Measurements from ENCODE around the gene ATF2. TPM values are rescaled to one million over a fixed set of nuclear protein-coding genes. Genes with fewer than 3 reads are reported as not detected.

The ATF2 gene
- total RNA-seq, 3 donors from 2014 or later (not counting 1 experiment from before 2014, with no cell fraction given) = 66.7 to 76.5 (median 74.4) TPM

GRCh38 chr2:175164235-175164634, 3.8 kb downstream of the ATF2 start:
- DNase-seq (no peak), ATAC-seq (no peak)
- Mint-ChIP-seq H3K27me3 (ENCODE audit: low read depth in 2 of 2) (no peaks in the 10 kb centered on the region), H3K27ac (peak overlapping the region; percentile 18 to 35), H3K36me3 (no peaks in the 10 kb centered on the region), H3K4me1 (peaks cover 27 to 36% of the 10 kb centered on the region in 2 donors), H3K4me3 (no peak overlapping the region), H3K9me3 (no peaks in the 10 kb centered on the region)
- Histone ChIP-seq H3K36me3 (ENCODE audit: control insufficient read depth, insufficient read depth, low read length) (no peaks in the 10 kb centered on the region), H3K4me1 (ENCODE audit: control insufficient read depth, insufficient read depth, low read length) (peaks cover 12% of the 10 kb centered on the region), H3K9me3 (ENCODE audit: control insufficient read depth, insufficient read depth, low read length) (no peaks in the 10 kb centered on the region), H3K27ac (ENCODE audit: low read length) (no peak overlapping the region), H3K4me3 (ENCODE audit: low read length) (no peak overlapping the region), H3K27me3 (ENCODE audit: control insufficient read depth, insufficient read depth, low read length) (no peaks in the 10 kb centered on the region)
- intact Hi-C loops (cut with micrococcal nuclease) = no loop called here
- TF ChIP-seq CTCF (IDR thresholded peaks at IDR 0.05) = no peak
- WGBS (ENCODE audit: insufficient coverage) = 93% methylated on average over 8 of the region's 8 CpGs

GRCh38 chr2:175158894-175159293, 9.1 kb downstream of the ATF2 start:
- Mint-ChIP-seq H3K36me3 (no peaks in the 10 kb centered on the region), H3K4me3 (no peak overlapping the region), H3K27ac (no peak overlapping the region), H3K9me3 (no peaks in the 10 kb centered on the region), H3K27me3 (ENCODE audit: low read depth in 2 of 2) (no peaks in the 10 kb centered on the region), H3K4me1 (peaks cover 25 to 29% of the 10 kb centered on the region in 2 donors)
- Histone ChIP-seq H3K36me3 (ENCODE audit: control insufficient read depth, insufficient read depth, low read length) (no peaks in the 10 kb centered on the region), H3K4me1 (ENCODE audit: control insufficient read depth, insufficient read depth, low read length) (peaks cover 2% of the 10 kb centered on the region), H3K27ac (ENCODE audit: low read length) (no peak overlapping the region), H3K4me3 (ENCODE audit: low read length) (no peak overlapping the region), H3K9me3 (ENCODE audit: control insufficient read depth, insufficient read depth, low read length) (no peaks in the 10 kb centered on the region), H3K27me3 (ENCODE audit: control insufficient read depth, insufficient read depth, low read length) (no peaks in the 10 kb centered on the region)
- intact Hi-C loops (cut with micrococcal nuclease) = no loop called here
- 95% methylated on average over 4 of the region's 4 CpGs for WGBS (ENCODE audit: insufficient coverage)
- no peak for TF ChIP-seq CTCF (IDR thresholded peaks at IDR 0.05)
- no peak for DNase-seq
- ATAC-seq = no peak

- Histone ChIP-seq H3K27me3 (ENCODE audit: control insufficient read depth, insufficient read depth, low read length) (no peaks in the 10 kb centered on the region), H3K9me3 (ENCODE audit: control insufficient read depth, insufficient read depth, low read length) (no peaks in the 10 kb centered on the region), H3K4me1 (ENCODE audit: control insufficient read depth, insufficient read depth, low read length) (peaks cover 2% of the 10 kb centered on the region), H3K4me3 (ENCODE audit: low read length) (no peak overlapping the region), H3K27ac (ENCODE audit: low read length) (no peak overlapping the region), H3K36me3 (ENCODE audit: control insufficient read depth, insufficient read depth, low read length) (no peaks in the 10 kb centered on the region)
- H3K4me3 Mint-ChIP-seq = no peak overlapping the region
- no peaks in the 10 kb centered on the region for H3K27me3 Mint-ChIP-seq (ENCODE audit: low read depth in 2 of 2)
- H3K9me3 Mint-ChIP-seq = no peaks in the 10 kb centered on the region
- no peak for ATAC-seq
- H3K27ac Mint-ChIP-seq = no peak overlapping the region
- intact Hi-C loops (cut with micrococcal nuclease) = no loop called here
- TF ChIP-seq CTCF (IDR thresholded peaks at IDR 0.05) = no peak
- no peak for DNase-seq
- no peaks in the 10 kb centered on the region for H3K36me3 Mint-ChIP-seq
- WGBS (ENCODE audit: insufficient coverage) = 98% methylated on average over 4 of the region's 5 CpGs
- H3K4me1 Mint-ChIP-seq = peaks cover 42 to 50% of the 10 kb centered on the region in 2 donors
These were observed 11.5 kb downstream of the ATF2 start for GRCh38 chr2:175156534-175156933.

GRCh38 chr2:175154661-175155082, 13.3 kb downstream of the ATF2 start:
- no peaks in the 10 kb centered on the region for H3K27me3 ChIP-seq (ENCODE audit: control insufficient read depth, insufficient read depth, low read length)
- no peaks in the 10 kb centered on the region for H3K4me1 ChIP-seq (ENCODE audit: control insufficient read depth, insufficient read depth, low read length)
- H3K4me3 ChIP-seq (ENCODE audit: low read length) = no peak overlapping the region
- ATAC-seq = peak; percentile 58 to 82 (median 77)
- no peaks in the 10 kb centered on the region for H3K36me3 Mint-ChIP-seq
- TF ChIP-seq CTCF (IDR thresholded peaks at IDR 0.05) = no peak
- no peaks in the 10 kb centered on the region for H3K9me3 Mint-ChIP-seq
- no peak for DNase-seq
- H3K36me3 ChIP-seq (ENCODE audit: control insufficient read depth, insufficient read depth, low read length) = peaks cover 2% of the 10 kb centered on the region
- intact Hi-C loops (cut with micrococcal nuclease) = no loop called here
- H3K4me1 Mint-ChIP-seq = peaks cover 43 to 49% of the 10 kb centered on the region in 2 donors
- peak overlapping the region; percentile 16 to 79 for H3K27ac Mint-ChIP-seq
- no peaks in the 10 kb centered on the region for H3K9me3 ChIP-seq (ENCODE audit: control insufficient read depth, insufficient read depth, low read length)
- no peaks in the 10 kb centered on the region for H3K27me3 Mint-ChIP-seq (ENCODE audit: low read depth in 2 of 2)
- no peak overlapping the region for H3K4me3 Mint-ChIP-seq
- H3K27ac ChIP-seq (ENCODE audit: low read length) = no peak overlapping the region
